ENCODE data around the gene BAG1.

Gene BAG1

GRCh38 chr9:33304362-33304761 lies 39.9 kb upstream of the BAG1 start:
- TF ChIP-seq, protein P1, sequence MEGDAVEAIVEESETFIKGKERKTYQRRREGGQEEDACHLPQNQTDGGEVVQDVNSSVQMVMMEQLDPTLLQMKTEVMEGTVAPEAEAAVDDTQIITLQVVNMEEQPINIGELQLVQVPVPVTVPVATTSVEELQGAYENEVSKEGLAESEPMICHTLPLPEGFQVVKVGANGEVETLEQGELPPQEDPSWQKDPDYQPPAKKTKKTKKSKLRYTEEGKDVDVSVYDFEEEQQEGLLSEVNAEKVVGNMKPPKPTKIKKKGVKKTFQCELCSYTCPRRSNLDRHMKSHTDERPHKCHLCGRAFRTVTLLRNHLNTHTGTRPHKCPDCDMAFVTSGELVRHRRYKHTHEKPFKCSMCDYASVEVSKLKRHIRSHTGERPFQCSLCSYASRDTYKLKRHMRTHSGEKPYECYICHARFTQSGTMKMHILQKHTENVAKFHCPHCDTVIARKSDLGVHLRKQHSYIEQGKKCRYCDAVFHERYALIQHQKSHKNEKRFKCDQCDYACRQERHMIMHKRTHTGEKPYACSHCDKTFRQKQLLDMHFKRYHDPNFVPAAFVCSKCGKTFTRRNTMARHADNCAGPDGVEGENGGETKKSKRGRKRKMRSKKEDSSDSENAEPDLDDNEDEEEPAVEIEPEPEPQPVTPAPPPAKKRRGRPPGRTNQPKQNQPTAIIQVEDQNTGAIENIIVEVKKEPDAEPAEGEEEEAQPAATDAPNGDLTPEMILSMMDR (IDR thresholded peaks at IDR 0.05; ENCODE audit: insufficient read depth, low read length, missing control alignments) = no peak
- POLR2A ChIA-PET = no interaction called here
- CTCF ChIA-PET = interaction anchor here (0.9 to 1.0 kb wide), 2 partner anchors 19 to 70 kb away, joined by 3 read pairs; no protein-coding TSS in a partner anchor
- no peak for DNase-seq (ENCODE audit: low read depth, low spot score)
- H3K4me3 ChIP-seq (ENCODE audit: low read depth, low read length) = no peak overlapping the region

- no peak overlapping the region for H3K4me3 ChIP-seq (ENCODE audit: low read depth, low read length)
- ChIA-PET POLR2A (no interaction called here), CTCF (interaction anchor here (0.6 to 1.7 kb wide), 5 partner anchors 9 to 405 kb away, joined by 3 to 6 read pairs (median 3); no protein-coding TSS in a partner anchor)
- TF ChIP-seq, protein P1 (IDR thresholded peaks at IDR 0.05; ENCODE audit: insufficient read depth, low read length, missing control alignments) = no peak
- DNase-seq (ENCODE audit: low read depth, low spot score) = no peak
Measured at GRCh38 chr9:33300546-33300945, 36.0 kb upstream of the BAG1 start.

DNA sequence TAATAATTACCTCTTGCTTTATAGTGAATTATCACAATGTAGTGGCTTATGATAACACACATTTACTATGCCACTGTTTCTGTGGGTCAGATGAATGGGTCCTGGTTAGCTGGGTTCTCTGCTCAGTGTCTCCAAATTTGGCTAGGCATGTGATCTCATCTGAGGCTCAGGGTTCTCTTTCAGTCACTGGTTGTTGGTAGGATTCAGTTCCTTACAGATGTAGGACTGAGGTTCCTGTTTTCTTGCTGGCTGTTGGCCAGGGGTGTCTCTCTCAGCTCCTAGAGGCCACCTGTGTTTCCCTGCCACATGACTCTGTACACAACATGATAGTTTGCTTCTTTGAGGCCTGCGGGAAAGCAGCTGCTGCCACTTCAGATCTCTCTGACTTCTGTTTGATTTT lies 32.9 kb upstream of the BAG1 start:
- no peak overlapping the region for H3K4me3 ChIP-seq (ENCODE audit: low read depth, low read length)
- ChIA-PET POLR2A (no interaction called here), CTCF (interaction anchor here (1.1 kb wide), 1 partner anchor 19 kb away, joined by 5 read pairs; no protein-coding TSS in a partner anchor)
- TF ChIP-seq, protein P1 (IDR thresholded peaks at IDR 0.05; ENCODE audit: insufficient read depth, low read length, missing control alignments) = no peak
- DNase-seq (ENCODE audit: low read depth, low spot score) = no peak

DNA sequence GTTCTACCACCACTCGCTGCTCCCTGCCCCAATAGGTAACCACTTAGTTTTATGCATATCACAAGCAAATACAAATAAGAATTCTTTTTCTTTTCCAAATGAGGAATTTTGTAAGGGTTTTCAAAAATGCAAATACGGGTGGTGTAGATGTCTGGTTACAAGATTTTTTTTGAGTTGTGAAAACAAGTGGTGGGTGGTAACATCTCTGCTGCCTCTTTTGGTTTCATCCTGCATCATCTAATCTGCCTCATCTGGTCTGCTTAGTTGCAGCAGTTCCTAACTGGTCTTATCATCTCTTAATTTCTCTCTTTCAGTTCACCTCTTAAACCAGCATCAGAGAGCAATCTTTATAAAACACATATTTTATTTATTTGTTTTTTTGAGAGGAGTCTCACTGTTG lies 31.1 kb upstream of the BAG1 start:
- CTCF ChIA-PET = interaction anchor here (1.3 to 1.5 kb wide), 2 partner anchors 8 to 9 kb away, joined by 4 to 5 read pairs; no protein-coding TSS in a partner anchor
- H3K4me3 ChIP-seq (ENCODE audit: low read depth, low read length) = no peak overlapping the region

DNA sequence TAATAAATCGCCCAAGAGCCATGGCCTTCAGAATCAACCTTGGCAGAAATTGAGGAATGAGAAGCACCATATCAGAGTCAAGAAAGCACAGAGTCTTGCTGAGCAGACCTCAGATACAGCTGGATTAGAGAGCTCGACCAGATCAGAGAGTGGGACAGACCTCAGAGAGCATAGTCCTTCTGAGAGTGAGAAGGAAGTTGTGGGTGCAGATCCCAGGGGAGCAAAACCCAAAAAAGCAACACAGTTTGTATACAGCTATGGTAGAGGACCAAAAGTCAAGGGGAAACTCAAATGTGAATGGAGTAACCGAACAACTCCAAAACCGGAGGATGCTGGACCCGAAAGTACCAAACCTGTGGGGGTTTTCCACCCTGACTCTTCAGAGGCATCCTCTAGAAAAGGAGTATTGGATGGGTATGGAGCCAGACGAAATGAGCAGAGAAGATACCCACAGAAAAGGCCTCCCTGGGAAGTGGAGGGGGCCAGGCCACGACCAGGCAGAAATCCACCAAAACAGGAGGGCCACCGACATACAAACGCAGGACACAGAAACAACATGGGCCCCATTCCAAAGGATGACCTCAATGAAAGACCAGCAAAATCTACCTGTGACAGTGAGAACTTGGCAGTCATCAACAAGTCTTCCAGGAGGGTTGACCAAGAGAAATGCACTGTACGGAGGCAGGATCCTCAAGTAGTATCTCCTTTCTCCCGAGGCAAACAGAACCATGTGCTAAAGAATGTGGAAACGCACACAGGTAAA lies 30.3 kb upstream of the BAG1 start:
- POLR2A ChIA-PET = no interaction called here
- CTCF ChIA-PET = no interaction called here
- TF ChIP-seq, protein P1 (IDR thresholded peaks at IDR 0.05; ENCODE audit: insufficient read depth, low read length, missing control alignments) = no peak
- DNase-seq (ENCODE audit: low read depth, low spot score) = no peak
- H3K4me3 ChIP-seq (ENCODE audit: low read depth, low read length) = no peak overlapping the region

More for the DNA sequence above, 31.1 kb upstream of the BAG1 start:
- POLR2A ChIA-PET = no interaction called here
- TF ChIP-seq, protein P1 (IDR thresholded peaks at IDR 0.05; ENCODE audit: insufficient read depth, low read length, missing control alignments) = no peak
- DNase-seq (ENCODE audit: low read depth, low spot score) = no peak

DNA sequence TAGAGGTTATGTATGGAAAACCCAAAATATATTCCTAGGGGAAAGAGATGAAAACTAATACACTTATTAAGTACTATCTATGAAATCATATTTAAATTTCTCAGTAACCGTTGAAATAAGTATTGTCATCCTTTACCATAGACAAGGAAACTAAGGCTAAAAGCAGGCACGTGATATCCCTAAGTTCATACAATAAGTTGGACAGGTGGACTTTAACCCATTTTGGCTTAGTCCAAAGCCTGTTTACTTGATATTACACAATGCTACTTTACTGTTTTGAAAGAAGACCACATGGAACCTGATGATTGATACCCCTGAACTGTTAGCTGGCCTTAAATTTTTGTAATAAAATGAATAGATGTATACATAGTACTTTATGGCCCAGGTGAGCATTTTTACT lies 29.3 kb upstream of the BAG1 start:
- no peak overlapping the region for H3K4me3 ChIP-seq (ENCODE audit: low read depth, low read length)
- ChIA-PET POLR2A (no interaction called here), CTCF (no interaction called here)
- TF ChIP-seq, protein P1 (IDR thresholded peaks at IDR 0.05; ENCODE audit: insufficient read depth, low read length, missing control alignments) = no peak
- no peak for DNase-seq (ENCODE audit: low read depth, low spot score)
